ENCODE data around the gene ERCC1.

DNA sequence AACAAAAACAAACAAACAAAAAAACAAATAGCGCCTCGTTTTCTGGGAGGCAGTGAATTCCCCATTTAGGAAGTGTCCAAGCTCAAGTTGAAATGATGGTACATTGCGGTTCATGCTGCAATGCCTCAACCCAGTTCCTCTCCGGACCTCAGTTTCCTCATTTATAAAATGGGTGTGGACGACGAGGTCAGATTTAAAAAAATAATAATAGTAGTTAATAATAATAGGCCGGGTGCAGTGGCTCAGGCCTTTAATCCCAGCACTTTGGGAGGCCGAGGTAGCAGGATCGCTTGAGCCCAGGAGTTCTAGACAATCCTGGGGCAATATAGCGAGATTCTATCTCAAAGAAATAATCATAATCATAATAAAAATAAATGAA, 15.5 kb upstream of the ERCC1 start:
- TF ChIP-seq, protein P1, sequence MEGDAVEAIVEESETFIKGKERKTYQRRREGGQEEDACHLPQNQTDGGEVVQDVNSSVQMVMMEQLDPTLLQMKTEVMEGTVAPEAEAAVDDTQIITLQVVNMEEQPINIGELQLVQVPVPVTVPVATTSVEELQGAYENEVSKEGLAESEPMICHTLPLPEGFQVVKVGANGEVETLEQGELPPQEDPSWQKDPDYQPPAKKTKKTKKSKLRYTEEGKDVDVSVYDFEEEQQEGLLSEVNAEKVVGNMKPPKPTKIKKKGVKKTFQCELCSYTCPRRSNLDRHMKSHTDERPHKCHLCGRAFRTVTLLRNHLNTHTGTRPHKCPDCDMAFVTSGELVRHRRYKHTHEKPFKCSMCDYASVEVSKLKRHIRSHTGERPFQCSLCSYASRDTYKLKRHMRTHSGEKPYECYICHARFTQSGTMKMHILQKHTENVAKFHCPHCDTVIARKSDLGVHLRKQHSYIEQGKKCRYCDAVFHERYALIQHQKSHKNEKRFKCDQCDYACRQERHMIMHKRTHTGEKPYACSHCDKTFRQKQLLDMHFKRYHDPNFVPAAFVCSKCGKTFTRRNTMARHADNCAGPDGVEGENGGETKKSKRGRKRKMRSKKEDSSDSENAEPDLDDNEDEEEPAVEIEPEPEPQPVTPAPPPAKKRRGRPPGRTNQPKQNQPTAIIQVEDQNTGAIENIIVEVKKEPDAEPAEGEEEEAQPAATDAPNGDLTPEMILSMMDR (IDR thresholded peaks at IDR 0.05), result no peak
- no peak for TF ChIP-seq POLR2A (IDR thresholded peaks at IDR 0.05)
